ENCODE data around the gene SPZ1.

GRCh38 chr5:80302636-80303035 lies 17.2 kb upstream of the SPZ1 start:
- TF ChIP-seq EP300 (IDR thresholded peaks at IDR 0.05): no peak
- TF ChIP-seq, protein P1, sequence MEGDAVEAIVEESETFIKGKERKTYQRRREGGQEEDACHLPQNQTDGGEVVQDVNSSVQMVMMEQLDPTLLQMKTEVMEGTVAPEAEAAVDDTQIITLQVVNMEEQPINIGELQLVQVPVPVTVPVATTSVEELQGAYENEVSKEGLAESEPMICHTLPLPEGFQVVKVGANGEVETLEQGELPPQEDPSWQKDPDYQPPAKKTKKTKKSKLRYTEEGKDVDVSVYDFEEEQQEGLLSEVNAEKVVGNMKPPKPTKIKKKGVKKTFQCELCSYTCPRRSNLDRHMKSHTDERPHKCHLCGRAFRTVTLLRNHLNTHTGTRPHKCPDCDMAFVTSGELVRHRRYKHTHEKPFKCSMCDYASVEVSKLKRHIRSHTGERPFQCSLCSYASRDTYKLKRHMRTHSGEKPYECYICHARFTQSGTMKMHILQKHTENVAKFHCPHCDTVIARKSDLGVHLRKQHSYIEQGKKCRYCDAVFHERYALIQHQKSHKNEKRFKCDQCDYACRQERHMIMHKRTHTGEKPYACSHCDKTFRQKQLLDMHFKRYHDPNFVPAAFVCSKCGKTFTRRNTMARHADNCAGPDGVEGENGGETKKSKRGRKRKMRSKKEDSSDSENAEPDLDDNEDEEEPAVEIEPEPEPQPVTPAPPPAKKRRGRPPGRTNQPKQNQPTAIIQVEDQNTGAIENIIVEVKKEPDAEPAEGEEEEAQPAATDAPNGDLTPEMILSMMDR (IDR thresholded peaks at IDR 0.05): no peak
- TF ChIP-seq POLR2AphosphoS5 (IDR thresholded peaks at IDR 0.05): no peak
